ENCODE measurements around the gene OVOL1.

OVOL1 gene

DNA sequence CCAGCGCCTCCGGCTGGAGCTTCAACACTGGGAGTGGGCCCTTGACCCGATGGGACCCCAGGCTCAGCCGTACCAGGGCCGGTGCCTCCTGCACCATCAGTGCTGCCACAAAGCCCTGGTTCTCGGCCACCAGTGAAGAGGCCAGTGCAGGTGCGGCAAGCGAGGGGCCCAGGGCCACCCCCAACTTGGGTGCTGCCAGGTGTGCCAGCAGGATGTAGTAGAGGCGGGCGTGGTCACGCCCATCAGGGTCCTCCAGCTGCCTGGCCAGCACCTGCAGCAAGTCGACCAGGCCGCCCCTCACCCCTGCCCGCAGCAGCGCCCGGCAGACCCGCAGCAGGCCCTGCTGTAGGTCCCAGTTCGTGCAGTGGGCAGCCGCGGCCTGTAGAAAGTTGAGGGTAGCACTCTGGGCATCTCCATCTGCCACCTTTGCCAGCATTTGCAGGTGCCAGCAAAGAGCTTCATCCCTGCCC lies 8.4 kb upstream of the OVOL1 start:
- DNase-seq = no peak

DNA sequence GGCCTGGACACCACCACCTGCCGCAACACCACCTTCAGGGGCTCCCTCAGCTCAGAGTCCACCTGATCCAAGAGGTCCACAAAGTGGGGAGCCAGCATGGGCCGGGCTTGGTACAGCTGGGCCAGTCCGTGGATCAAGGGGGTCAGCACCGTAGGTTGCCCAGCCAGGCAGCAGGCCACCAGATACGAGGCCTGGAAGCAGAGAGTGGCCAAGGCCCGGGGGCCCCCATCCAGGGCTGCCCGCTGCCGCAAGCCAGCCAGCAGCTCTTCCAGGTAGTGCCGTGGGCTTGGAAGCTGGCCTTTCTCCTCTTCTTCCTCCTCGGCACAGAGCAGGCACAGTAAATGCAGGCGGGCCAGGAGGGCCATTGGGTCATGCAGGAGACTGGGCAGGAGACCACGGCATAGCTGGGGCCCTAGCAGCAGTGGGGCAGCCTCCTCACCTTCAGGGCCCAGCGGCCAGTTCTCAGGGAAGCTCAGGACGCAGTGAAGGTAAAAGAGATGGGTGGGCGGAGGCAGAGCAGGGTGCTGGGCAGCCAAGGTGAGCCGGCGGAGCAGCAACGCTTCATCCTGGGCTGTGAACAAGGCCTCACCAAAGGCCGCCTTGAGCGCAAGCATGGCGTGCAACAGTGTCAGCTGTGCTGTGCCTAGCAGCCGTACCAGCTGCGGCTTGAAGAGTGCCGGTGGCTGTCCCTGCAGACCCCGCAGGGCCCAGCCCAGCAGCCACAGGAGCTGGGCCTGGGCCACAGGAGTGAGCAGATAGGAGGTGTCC lies 7.8 kb upstream of the OVOL1 start:
- DNase-seq = no peak

DNA sequence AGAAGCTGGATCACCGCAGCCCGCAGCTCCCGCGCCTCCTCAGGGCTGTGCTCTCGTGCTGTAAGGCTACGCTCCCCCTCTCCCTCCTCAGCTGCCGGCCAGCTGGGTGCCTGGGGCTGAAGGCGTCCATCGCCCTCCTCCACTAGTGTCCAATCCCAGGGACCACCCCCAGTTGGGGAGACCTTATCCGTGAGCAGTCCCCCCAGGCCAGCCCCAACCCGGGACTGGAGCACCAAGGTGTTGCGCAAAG lies 7.3 kb upstream of the OVOL1 start:
- DNase-seq = no peak

DNA sequence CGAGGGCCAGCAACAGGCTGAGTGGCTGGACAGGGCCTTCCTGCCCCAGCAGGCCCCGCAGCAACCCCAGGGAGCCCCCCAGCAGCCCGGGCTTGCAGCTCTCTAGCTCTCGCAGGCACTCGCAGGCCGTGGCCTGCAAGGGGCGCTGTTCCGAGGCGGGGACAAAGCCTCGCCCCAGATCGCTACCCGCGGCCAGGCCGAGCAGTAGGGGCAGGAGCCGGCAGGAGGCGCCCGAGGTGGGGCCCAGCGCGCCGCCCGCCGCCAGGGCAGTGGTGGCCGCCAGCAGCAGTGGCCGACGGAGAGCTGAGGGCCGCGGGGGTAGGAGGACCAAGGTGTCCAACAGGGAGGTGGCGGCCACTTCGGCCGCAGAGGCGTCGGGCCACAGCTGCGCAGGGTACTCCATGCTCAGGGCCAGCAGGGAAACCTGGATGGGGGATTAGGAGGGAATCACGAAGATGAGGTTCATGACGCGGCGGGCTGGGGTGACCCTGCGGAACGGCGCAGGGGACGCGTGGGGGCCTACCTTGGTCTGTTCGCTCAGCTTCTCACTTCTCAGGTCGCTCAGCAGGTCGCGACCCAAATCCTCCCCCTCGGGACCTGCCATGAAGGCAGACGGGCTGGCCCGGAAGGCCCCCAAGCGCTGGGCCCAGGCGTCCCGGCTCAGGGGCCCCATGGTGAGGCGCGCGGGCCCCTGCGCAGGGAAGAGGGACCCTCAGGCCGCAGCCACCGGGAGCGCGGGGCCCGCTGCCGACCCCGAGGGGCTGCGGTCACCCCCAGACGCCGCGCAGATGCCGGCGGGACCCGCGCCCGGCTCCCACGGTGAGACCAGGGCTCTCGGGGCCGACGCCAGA lies 6.7 kb upstream of the OVOL1 start:
- peak; percentile 46 for DNase-seq

DNA sequence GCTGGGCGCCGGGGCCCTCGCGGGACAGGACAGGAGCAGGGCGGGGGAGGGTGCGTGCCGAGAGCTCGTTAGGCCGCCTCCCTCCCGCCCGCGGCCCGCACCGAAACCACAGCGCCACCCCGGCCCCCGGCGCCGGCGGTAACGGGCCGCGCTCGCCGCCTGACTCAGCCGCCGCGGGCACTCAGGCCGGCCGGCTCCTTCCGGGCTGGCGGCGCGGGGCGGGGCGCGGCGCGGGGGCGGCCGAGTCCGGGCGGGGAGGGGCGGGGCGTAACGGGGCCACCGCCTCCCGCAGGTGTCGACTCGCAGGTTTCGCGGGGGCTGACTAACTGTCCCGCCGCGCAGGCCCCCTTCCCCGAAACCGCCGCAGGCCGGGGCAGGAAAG lies 6.1 kb upstream of the OVOL1 start, which contains the start of gene AP5B1:
AP5B1 (minus strand) TSS at position 207 of the 382 bp plus-strand sequence. CDS start 385 bp downstream, outside the sequence.
- DNase-seq = peak; percentile 44

DNA sequence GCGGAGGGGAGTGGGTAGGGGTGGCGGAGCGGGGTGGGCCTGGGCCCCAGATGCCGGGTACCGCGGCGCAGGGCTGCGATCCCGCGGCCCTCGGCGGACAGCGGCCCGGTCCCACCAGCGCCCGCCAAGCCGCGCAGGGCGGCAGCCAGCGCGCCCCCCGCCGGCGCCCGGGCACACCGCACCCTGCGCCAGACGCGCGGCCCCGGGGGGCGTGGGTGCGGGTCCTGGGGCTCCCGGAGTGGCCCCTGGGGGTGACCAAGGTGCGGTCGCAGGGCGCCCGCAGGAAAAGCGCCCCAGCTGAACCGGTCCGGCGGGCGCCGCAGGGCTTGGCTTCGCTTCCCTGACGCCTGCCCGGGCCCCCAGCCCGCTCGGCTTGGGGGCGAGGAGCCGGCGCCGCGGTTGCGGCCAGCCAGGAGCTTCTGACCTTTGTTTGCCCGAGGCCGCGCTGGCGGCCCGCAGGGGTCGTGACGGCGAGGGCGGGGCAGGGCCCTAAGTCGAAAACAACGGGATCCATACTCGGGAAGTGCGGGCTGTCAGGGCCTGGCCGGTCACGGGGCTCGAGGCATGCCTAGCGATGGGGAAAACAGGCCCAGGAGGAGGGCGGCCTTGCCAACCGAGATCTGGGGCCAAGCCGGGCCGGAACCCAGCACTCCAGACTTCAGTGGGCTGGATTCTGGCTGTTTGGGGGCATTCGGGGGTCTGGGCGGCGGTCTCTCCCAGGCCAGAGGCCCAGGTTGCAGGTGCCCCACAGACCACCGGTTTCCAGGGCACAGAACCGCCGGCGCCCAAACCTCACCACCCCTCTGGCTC lies 5.5 kb upstream of the OVOL1 start:
- no peak for DNase-seq

DNA sequence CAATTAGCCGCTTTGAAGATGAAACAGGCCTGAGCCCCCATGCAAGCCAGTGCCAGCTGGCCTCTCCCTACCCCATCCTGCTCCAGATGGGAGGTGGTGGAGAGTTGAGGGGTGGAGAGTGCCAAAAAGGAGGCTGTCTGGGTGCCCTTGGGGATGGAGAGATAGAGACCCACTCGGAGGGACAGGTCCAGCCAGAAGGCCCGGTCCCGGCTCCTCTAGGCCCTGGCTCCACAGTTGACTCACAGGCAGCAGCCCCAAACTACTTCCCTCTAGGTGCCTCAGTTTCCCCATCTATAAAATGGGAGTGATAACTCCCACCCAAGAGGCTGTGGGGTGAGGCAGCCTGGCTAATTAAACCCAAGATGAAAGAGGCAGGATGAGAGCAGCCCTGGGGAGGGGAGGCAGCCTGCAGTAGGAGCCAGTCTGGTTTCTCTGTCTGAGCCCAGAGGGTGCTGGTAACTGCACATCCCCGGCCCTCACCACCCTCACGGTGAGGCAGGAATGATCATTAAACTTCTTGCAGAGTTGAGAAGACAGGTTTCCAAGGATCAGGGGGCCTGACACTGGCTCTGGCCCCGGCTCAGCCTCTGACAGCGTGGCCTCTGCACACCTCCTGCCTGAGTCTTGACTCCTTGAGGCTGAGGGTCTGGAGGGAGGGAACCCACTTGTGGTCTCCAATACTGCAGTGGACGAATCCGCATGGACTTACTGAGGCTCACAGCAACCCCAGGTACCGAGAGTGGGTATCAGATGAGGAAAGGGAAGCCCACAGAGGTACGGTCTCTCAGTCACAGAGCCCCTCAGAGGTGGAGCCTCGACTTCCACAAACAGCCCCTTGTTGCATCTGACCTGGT lies 4.7 kb upstream of the OVOL1 start:
- no peak for DNase-seq

DNA sequence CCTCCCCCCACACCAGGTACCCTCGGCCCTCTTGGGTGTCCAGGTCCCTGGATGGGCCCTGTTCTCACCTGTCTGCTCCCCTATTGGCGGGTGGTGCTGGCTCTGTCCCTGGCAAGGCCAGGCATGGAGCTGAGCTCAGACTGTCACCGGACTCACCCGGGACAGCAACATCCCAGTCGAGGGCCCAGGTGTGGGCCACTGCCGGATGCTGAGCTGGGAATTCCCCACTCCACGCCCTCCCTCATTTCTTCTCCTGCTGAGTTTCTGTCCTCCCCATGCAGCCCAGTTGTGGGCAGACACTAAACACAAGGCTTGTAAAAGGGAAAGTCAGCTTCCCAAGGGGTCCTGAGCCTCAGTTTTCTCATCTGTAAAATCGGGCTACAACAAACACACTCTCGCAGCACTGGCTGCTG lies 4.0 kb upstream of the OVOL1 start:
- DNase-seq = no peak

DNA sequence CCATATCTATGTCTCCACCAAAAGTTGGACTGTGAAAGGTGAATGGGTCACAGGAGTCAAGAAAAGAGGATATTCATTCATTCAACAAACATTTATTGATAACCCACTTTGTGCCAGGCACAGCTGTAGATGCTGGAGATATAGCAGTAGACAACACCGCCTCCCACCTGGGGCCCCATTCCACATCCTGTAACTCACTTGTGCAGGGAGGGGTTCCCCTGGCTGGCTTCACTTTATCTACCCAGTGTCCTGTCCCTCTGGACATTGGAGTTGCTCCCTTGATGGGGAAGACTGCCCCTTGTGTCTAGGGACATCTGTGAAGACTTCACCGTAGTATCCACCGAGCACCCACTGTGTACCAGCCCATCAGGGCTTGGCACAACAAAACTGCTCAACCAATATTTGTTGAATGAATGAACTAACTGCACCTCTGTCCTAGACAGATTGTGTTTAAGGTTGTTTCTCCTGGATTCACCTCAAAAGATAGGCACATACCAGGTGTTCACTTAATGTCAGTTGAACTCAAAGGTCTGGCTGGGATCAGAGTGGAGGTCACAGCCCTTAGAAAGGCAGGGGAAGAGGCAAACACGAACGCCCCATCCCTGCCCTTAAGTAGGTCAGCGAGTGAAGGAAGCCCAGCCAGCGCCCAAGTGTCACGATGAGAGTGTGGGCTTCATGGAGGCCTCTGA lies 1.4 kb upstream of the OVOL1 start:
- DNase-seq = no peak

DNA sequence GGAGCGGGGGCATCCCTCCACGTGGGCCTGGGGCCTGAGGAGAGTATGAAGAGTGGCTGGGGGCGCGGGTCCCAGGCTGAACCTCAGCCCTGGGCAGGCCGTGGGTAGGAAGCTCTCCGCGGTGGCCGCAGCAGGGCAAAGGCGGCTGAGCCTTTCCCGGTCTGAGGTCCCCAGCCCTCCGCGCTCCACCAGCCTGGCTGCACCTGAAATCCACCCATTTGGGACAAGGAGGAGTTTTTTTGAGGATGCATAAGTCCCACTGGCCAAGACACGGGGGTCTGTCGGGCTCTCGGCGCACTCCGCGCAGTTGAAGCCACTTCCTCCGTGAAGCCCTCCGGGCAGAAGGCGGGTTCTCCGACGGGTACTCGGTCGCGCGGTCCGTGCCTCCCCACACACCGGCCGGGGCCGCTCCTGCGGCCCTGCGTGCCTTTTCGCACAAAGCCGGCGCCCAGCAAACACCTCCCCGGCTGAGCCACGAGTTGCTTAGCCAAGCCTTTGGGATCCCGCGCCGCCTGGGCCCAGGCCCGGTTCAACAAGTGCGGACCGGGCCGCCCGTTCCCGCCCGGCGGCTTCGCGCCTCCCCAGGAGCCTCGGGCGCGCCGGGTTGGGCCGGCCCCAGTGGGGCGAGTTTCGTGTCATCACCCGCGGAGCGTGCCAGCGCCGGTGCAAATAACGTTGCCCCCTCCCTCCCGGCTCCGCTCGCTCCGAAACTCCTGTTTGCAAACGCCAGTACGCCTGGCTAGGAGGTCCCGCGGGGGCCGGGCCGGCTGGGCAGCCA lies 666 bp upstream of the OVOL1 start:
- no peak for DNase-seq

DNA sequence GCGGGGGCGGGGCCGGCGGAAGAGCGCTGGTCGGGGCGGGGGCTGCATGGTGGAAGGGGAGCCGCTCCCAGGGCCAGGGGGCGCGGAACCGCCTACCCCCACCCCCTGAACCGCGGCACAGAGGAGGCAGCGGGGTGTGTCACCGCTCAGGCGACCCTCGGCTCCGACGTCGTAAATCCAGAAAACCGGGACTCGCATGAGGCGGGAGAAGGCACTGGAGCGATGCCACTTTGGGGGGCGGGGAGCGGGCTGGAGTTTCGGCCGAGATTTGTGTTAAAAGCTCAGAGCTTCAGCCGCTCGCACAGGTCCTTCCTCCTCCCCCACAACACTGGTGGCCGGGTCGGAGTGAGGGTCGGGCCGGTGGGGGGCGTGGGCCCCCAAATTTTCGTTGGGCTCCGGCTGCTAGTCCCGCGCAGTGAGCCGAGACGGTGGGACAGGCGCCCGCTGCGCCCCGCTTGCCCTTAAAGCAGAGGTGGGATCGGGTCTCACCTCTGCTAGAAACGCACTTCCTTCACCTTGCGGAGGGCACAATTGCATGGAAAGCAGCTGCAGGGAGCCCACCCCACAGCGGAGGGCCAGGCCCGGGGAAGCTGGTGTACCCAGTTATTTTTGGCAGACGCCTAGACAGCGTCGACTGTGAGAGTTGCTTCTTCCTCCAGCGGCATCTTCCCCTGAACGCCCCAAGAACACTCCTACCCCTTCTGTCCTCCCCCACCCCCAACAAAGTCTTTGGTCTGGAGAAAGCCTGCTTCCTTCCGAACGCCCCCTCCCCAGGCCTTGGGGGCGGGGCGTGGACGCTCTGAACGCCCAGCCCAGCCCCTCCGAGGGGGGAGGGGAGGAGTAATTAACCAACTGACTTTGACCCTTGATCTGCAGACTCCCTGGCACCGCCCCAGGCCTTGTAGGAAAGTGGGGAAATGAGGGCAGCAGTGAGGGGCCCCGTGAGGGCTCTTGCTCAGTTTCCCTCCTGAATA lies 1.1 kb downstream of the OVOL1 start:
- no peak for DNase-seq

DNA sequence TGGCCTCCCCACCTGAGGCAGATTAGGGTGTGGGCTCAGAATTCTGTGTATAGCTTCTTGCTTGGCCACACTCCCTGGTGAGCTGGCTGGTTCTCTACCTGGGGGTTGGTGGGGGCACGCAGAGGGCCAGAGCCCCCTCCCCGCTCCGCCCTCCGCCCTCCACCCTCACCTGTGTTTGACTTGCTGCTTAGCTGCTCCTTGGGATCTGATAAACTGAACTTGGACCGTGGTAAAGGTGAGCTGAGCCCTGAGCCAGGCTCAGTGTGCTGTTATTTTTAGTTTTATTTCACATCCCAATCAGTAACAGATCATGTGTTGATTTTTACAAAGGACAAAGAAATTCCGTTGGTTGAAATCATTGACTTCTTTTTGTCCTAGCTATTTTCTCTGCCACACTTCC lies 2.0 kb downstream of the OVOL1 start:
- DNase-seq = no peak

DNA sequence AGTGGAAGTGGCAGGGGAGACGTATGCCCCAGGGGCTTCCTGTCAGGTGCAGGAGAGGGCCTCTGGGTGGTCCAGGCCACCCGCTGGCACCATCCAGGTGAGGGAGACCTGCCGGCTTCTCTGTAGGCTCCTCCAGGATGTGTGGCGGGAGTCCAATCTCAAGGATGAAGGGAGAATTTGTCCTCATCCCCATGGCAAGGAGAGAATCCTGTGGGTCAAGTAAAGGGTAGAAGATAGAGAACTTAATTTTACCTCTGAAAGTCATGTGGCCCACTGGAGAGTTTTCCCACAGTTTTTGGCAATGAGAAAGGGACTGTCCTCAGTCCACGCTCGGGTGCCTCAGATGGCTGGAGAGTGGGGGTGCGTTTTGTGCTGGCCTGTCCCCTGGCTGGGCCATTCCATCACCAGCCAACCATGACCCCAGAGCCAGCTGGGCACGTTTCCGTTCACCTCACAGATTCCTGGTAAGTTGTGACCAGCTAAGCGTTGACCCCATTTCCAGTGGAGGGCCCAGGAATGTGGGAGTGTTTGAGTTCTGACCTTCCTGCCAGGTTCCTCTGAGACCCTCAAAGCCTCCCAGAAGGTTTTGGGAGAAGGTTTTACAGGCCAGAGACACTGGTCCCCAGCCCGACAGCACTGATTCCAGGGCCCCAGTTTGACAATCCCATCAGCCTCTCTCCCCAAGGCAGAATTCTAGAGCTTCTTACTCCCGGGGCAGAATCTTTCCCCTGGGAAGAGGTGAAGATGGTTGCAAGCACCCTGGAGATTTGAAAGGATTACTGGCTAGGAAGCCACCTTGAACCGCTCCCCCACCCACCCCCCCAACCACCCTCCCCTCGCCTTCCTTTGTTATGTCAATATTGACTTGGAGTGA lies 2.6 kb downstream of the OVOL1 start:
- no peak for DNase-seq

DNA sequence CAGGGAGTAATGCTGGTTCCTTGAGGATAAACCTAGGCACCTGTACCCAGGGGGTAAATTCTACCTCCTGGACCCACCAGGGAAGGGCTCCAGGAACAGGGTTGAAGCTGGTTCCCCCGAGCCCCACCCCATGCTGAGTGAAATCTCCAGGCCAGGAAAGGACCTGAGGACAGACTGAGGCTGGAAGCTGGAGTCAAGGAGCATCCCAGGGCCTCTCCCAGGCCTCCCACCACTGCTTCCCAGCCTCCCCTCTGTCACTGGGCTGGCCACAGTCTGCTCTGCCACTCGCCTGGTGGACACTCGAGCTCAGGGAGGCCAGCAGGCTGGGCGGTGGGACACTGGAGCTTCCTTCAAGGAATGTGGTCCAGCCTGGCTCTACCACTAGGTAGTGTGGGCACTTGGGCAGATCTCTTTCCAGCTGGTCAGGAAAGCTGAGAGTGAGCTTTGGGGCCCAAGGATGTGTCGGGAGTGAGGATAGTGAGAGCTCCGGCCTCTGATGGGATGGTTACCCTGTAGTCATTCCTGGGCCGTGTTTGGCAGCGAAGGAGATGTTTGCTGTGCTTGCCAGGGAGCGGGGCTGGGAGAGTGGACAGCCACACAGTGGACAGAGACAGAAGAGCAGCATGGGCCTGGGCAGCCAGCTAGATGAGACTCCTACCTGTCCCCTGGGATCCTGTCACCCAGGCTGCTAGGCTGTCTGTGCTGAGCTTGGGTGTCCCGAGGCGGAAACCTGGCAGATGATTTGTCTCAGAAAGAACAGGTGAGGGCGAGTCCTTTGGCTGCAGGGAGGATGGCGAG lies 3.4 kb downstream of the OVOL1 start:
- DNase-seq = no peak

DNA sequence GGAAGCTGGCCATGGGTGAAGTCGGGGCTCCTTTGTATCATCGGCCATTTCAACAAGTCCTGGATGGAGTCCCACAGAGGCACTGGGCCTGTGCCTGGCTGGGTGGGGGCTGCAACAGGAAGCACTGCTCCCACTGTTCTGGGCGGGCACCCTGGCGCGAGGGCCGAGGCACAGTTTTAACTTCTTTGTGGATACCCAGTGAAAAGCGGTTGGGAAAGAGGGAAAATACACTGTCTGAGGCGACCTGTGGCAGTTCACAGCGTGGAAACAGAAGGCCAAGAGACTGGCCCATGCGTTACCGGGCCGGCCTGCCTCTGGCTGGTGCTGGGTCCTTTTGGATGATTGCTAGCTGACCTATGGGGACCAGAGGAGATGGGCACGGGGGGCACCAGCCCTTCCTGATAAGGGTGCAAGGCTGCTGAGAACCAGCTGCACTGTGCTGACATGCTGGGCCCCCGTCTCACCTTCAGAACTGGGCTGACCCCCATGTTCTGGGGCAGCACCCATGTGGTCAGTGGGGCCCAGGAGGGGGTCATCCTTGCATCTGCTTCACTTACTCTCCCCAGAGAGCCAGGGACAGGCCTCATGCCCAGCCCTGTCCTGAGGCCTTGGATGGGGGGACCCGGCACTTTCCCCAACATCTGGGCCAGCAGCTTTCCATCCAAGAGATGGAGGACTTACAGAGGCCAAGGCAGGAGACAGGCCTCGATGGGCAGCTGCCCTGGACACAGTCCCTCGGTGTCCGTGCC lies 4.2 kb downstream of the OVOL1 start:
- no peak for DNase-seq

DNA sequence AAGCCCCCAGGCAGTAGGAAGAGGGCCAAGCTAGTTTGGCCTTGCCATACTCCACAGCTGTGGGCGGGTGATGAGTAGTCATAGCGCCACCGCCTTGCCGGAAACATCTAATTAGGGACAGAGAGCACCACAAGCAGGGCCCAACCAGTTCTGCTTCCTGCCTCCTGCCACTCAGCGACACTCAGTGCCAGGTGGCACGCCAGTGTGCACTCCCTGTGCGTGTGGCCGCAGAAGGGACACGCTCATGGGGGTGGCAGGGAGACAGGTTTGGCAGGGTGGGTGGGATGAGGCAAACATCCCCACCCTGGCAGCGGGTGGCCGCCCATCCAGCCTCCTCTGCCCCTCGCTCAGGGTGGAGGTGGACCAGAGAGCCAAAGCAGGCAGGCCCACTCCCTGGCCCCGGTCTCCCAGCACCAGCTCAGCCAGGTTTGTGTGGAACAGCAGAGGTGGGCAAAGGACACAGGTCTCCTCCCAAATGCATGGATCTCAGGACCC lies 4.9 kb downstream of the OVOL1 start:
- DNase-seq = no peak

DNA sequence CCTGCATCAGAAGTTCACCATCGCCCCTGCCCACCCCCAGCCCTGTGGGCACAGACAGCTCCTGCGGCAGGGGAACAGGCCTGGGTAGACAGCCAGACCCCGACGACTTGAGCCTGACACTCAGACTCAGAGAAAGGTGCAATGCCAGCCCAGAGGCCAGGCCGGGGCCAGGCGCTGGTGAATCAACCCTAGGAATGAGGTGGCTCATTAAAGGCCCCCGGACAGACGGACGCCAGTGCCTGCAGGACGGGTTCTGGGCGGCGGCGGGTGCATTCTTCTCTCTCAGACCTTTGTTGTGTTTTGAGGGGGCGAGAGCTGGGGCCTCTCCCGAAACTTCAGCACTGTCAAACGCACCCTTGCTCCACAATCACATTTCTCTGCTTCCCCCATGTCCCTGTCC lies 5.6 kb downstream of the OVOL1 start:
- DNase-seq = no peak

Data from amniotic stem cell (primary cell).